RWPE2 (cell line): ENCODE measurements around the gene HUNK.
"Not testable (repeated sequence)": the region's sequence is repeated elsewhere in the genome, so short reads cannot be mapped to it uniquely, and the experiment has no call there.

Experiments used
- ATAC-seq: fragments of 200-7000 bp; cut with Tn5 transposase; 3 replicates; pipeline ENCODE4 v1.9.1; 2021; ENCODE audit warnings: low read depth
- DNase-seq: peaks from one replicate; pipeline ENCODE4 v3.0.0-alpha.2; 2020; ENCODE audit warnings: low spot score
- H3K27ac ChIP-seq: fragments of 450-650 bp; 2 replicates; pipeline ENCODE4 v1.5.1; 2017; ENCODE audit warnings: mild to moderate bottlenecking; ENCODE audit not compliant: poor library complexity, severe bottlenecking
- H3K27me3 ChIP-seq: fragments of 250-450 bp; sonication (Bioruptor Pico); 2 replicates; pipeline ENCODE4 v1.5.1; 2021; ENCODE audit warnings: mild to moderate bottlenecking, moderate library complexity; ENCODE audit not compliant: insufficient read depth, poor library complexity, severe bottlenecking
- H3K36me3 ChIP-seq: fragments of 250-450 bp; sonication (Bioruptor Pico); 2 replicates; pipeline ENCODE4 v1.5.1; 2020; ENCODE audit warnings: low read depth, mild to moderate bottlenecking, moderate library complexity
- H3K4me1 ChIP-seq: fragments of 250-450 bp; sonication (Bioruptor Pico); 2 replicates; pipeline ENCODE4 v1.5.1; 2021; ENCODE audit warnings: mild to moderate bottlenecking, moderate library complexity; ENCODE audit not compliant: insufficient read depth, poor library complexity, severe bottlenecking
- H3K4me3 ChIP-seq: fragments of 250-450 bp; sonication (Bioruptor Pico); 2 replicates; pipeline ENCODE4 v1.5.1; 2021; ENCODE audit warnings: mild to moderate bottlenecking, moderate library complexity; ENCODE audit not compliant: severe bottlenecking
- H3K9me3 ChIP-seq: fragments of 250-450 bp; sonication (Bioruptor Pico); 2 replicates; pipeline ENCODE4 v1.5.1; 2021; ENCODE audit warnings: mild to moderate bottlenecking, moderate library complexity; ENCODE audit not compliant: severe bottlenecking
- CTCF ChIP-seq: fragments of 450-650 bp; IDR thresholded peaks from one replicate; pipeline ENCODE4 v1.5.1; 2017; ENCODE audit warnings: mild to moderate bottlenecking, moderate library complexity; ENCODE audit not compliant: poor library complexity, severe bottlenecking

Gene HUNK

GRCh38 chr21:31941694-31942093, 68.9 kb downstream of the HUNK start:
- no peaks in the 10 kb centered on the region for H3K36me3 ChIP-seq
- H3K4me3 ChIP-seq: no peak overlapping the region
- no peaks in the 10 kb centered on the region for H3K27me3 ChIP-seq
- no peak for ATAC-seq
- H3K9me3 ChIP-seq: no peaks in the 10 kb centered on the region
- no peaks in the 10 kb centered on the region for H3K4me1 ChIP-seq
- TF ChIP-seq CTCF: no peak
- no peak overlapping the region for H3K27ac ChIP-seq
- no peak for DNase-seq

- DNase-seq (no peak), ATAC-seq (no peak)
- H3K4me3 ChIP-seq: no peak overlapping the region
- H3K9me3 ChIP-seq: no peaks in the 10 kb centered on the region
- no peak for TF ChIP-seq CTCF
- no peak overlapping the region for H3K27ac ChIP-seq
- H3K4me1 ChIP-seq: no peaks in the 10 kb centered on the region
- no peaks in the 10 kb centered on the region for H3K27me3 ChIP-seq
- no peaks in the 10 kb centered on the region for H3K36me3 ChIP-seq
Observed at GRCh38 chr21:31943561-31943960, 70.7 kb downstream of the HUNK start.

- no peak for DNase-seq
- ATAC-seq: no peak
- Histone ChIP-seq H3K4me1 (no peaks in the 10 kb centered on the region), H3K27me3 (no peaks in the 10 kb centered on the region), H3K4me3 (no peak overlapping the region), H3K27ac (no peak overlapping the region), H3K36me3 (no peaks in the 10 kb centered on the region), H3K9me3 (no peaks in the 10 kb centered on the region)
- TF ChIP-seq CTCF: no peak
Observed at GRCh38 chr21:31945141-31945540, 72.3 kb downstream of the HUNK start.

GRCh38 chr21:31945546-31945945, 72.7 kb downstream of the HUNK start:
- no peaks in the 10 kb centered on the region for H3K9me3 ChIP-seq
- no peaks in the 10 kb centered on the region for H3K4me1 ChIP-seq
- H3K27me3 ChIP-seq: no peaks in the 10 kb centered on the region
- ATAC-seq (no peak), DNase-seq (no peak)
- no peak for TF ChIP-seq CTCF
- no peak overlapping the region for H3K4me3 ChIP-seq
- H3K27ac ChIP-seq: no peak overlapping the region
- no peaks in the 10 kb centered on the region for H3K36me3 ChIP-seq

- H3K9me3 ChIP-seq: no peaks in the 10 kb centered on the region
- no peak overlapping the region for H3K27ac ChIP-seq
- H3K27me3 ChIP-seq: no peaks in the 10 kb centered on the region
- H3K36me3 ChIP-seq: no peaks in the 10 kb centered on the region
- TF ChIP-seq CTCF: no peak
- ATAC-seq (no peak), DNase-seq (no peak)
- no peak overlapping the region for H3K4me3 ChIP-seq
- H3K4me1 ChIP-seq: no peaks in the 10 kb centered on the region
Observed at GRCh38 chr21:31946231-31946630, 73.4 kb downstream of the HUNK start.

DNA sequence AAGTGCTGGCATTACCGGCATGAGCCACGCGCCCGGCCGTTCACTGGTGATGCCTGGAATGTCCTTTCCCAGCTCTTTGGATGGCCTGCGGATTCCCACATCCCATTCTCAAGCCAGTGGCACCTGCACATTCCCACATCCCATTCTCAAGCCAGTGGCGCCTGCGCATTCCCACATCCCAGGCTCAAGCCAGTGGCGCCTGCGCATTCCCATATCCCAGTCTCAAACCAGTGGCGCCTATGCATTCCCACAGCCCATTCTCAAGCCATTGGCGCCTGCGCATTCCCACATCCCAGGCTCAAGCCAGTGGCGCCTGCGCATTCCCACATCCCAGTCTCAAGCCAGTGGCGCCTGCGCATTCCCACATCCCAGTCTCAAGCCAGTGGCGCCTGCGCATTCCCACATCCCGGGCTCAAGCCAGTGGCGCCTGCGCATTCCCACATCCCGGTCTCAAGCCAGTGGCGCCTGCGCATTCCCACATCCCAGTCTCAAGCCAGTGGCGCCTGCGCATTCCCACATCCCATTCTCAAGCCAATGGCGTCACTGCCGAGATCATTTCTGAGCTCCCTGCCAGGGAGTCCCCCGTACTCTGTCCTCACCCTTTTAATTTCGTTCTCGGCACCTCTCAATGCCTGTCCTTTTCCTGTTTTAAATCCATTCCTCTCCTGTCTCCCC, 74.2 kb downstream of the HUNK start:
- not testable (repeated sequence) for H3K9me3 ChIP-seq, H3K27me3 ChIP-seq, ATAC-seq, H3K27ac ChIP-seq, DNase-seq, H3K4me3 ChIP-seq, H3K36me3 ChIP-seq, H3K4me1 ChIP-seq
